Activated CD4-positive, alpha-beta T cell treated with anti-CD3 and anti-CD28 coated beads for 36 hours (primary cell): ENCODE results near the gene KDM4C. TPM values are rescaled to one million over a fixed set of nuclear protein-coding genes. Genes with fewer than 3 reads are reported as not detected.

Source experiments
- ATAC-seq: fragments of 200-7000 bp; cut with Tn5 transposase; one replicate; pipeline ENCODE4 v1.10.0; 2021; ENCODE audit warnings: mild to moderate bottlenecking, moderate library complexity
- CTCF ChIA-PET: fragments of 350-600 bp; sonication (Branson Sonifier 250); formaldehyde crosslinking; loops from one replicate; lab custom pipeline; 2021; ENCODE audit warnings: antibody characterized with exemption; lab: Charles Lee
- POLR2A ChIA-PET: fragments of 350-600 bp; sonication (Branson Sonifier 250); formaldehyde crosslinking; loops from one replicate; lab custom pipeline; 2021; ENCODE audit warnings: antibody characterized with exemption, inconsistent platforms; lab: Charles Lee
- DNase-seq: peaks from one replicate; pipeline ENCODE4 v3.0.0-alpha.2; 2020
- H3K27ac Mint-ChIP-seq: one replicate; pipeline ENCODE4 v1.8.0; 2021; ENCODE audit warnings: mixed read lengths
- H3K27me3 Mint-ChIP-seq: one replicate; pipeline ENCODE4 v1.8.0; 2021; ENCODE audit warnings: mixed read lengths
- H3K36me3 Mint-ChIP-seq: one replicate; pipeline ENCODE4 v1.8.0; 2021; ENCODE audit warnings: low read depth, mixed read lengths
- H3K4me1 Mint-ChIP-seq: one replicate; pipeline ENCODE4 v1.8.0; 2021; ENCODE audit warnings: mixed read lengths
- H3K4me3 Mint-ChIP-seq: one replicate; pipeline ENCODE4 v1.8.0; 2021; ENCODE audit warnings: mild to moderate bottlenecking, moderate library complexity, mixed read lengths
- H3K9me3 Mint-ChIP-seq: one replicate; pipeline ENCODE4 v1.8.0; 2021; ENCODE audit warnings: low read depth, mixed read lengths
- intact Hi-C, 2 experiments: fragments of 100-400 bp; cut with DNase I in 1 of 2; cut with micrococcal nuclease in 1 of 2; formaldehyde crosslinking; loops; one replicate each; pipeline versions ENCODE4 v1.14.2 to v1.15.1; 2022 to 2024; cut with DNase I, micrococcal nuclease
- total RNA-seq, 2 experiments: library from RNA; stranded (reverse); gene quantifications; one replicate each; pipeline ENCODE4 v1.2.3, GENCODE V29; 2021

The KDM4C gene
- total RNA-seq, 2 experiments from 2014 or later = 31.7 to 33.1 TPM

- ChIA-PET CTCF (interaction anchor here (0.8 to 0.9 kb wide), 2 partner anchors 9 to 48 kb away, joined by 3 read pairs; no protein-coding TSS in a partner anchor), POLR2A (no interaction called here)
- intact Hi-C loops = no loop called here
- H3K4me1 Mint-ChIP-seq = peaks cover 2% of the 10 kb centered on the region
- ATAC-seq (no peak), DNase-seq (no peak)
- no peak overlapping the region for H3K4me3 Mint-ChIP-seq
- no peaks in the 10 kb centered on the region for H3K27me3 Mint-ChIP-seq
- no peak overlapping the region for H3K27ac Mint-ChIP-seq
- H3K36me3 Mint-ChIP-seq = peaks cover 17% of the 10 kb centered on the region
- peaks cover 14% of the 10 kb centered on the region for H3K9me3 Mint-ChIP-seq
Measured at GRCh38 chr9:7192266-7192665, 434.5 kb downstream of the KDM4C start.

- Mint-ChIP-seq H3K36me3 (peaks cover 3% of the 10 kb centered on the region), H3K9me3 (peaks cover 6% of the 10 kb centered on the region), H3K27me3 (no peaks in the 10 kb centered on the region), H3K4me1 (peaks cover 2% of the 10 kb centered on the region), H3K4me3 (no peak overlapping the region), H3K27ac (no peak overlapping the region)
- DNase-seq = no peak
- ATAC-seq = no peak
- CTCF ChIA-PET = interaction anchor here (1.3 kb wide), 1 partner anchor 39 kb away, joined by 4 read pairs; no protein-coding TSS in a partner anchor
- intact Hi-C loops = no loop called here
- POLR2A ChIA-PET = no interaction called here
Measured at GRCh38 chr9:7195526-7195925, 437.8 kb downstream of the KDM4C start.

- no peaks in the 10 kb centered on the region for H3K27me3 Mint-ChIP-seq
Measured at GRCh38 chr9:7196467-7196866, 438.7 kb downstream of the KDM4C start.

GRCh38 chr9:7201196-7201595 is 443.4 kb downstream of the KDM4C start:
- CTCF ChIA-PET = interaction anchor here (0.8 kb wide), 1 partner anchor 9 kb away, joined by 3 read pairs; no protein-coding TSS in a partner anchor
- H3K27me3 Mint-ChIP-seq = no peaks in the 10 kb centered on the region
- intact Hi-C loops = no loop called here
- H3K36me3 Mint-ChIP-seq = no peaks in the 10 kb centered on the region
- DNase-seq (no peak), ATAC-seq (no peak)
- POLR2A ChIA-PET = no interaction called here
- H3K4me3 Mint-ChIP-seq = no peak overlapping the region
- H3K27ac Mint-ChIP-seq = no peak overlapping the region
- H3K4me1 Mint-ChIP-seq = peaks cover 2% of the 10 kb centered on the region
- no peaks in the 10 kb centered on the region for H3K9me3 Mint-ChIP-seq

More at GRCh38 chr9:7196467-7196866, 438.7 kb downstream of the KDM4C start:
- ChIA-PET POLR2A (no interaction called here), CTCF (no interaction called here)
- Mint-ChIP-seq H3K27ac (no peak overlapping the region), H3K4me1 (peaks cover 2% of the 10 kb centered on the region), H3K4me3 (no peak overlapping the region), H3K36me3 (no peaks in the 10 kb centered on the region), H3K9me3 (no peaks in the 10 kb centered on the region)
- intact Hi-C loops = no loop called here
- ATAC-seq (peak; percentile 36), DNase-seq (no peak)

- ATAC-seq (no peak), DNase-seq (no peak)
- Mint-ChIP-seq H3K27ac (no peak overlapping the region), H3K27me3 (no peaks in the 10 kb centered on the region), H3K9me3 (no peaks in the 10 kb centered on the region), H3K36me3 (no peaks in the 10 kb centered on the region), H3K4me1 (no peaks in the 10 kb centered on the region), H3K4me3 (no peak overlapping the region)
- CTCF ChIA-PET = no interaction called here
- intact Hi-C loops = no loop called here
- POLR2A ChIA-PET = no interaction called here
Measured at GRCh38 chr9:7205806-7206205, 448.0 kb downstream of the KDM4C start.

GRCh38 chr9:7206221-7206758 is 448.5 kb downstream of the KDM4C start:
- ChIA-PET POLR2A (no interaction called here), CTCF (no interaction called here)
- Mint-ChIP-seq H3K9me3 (no peaks in the 10 kb centered on the region), H3K27me3 (no peaks in the 10 kb centered on the region), H3K4me1 (no peaks in the 10 kb centered on the region), H3K27ac (no peak overlapping the region), H3K4me3 (no peak overlapping the region), H3K36me3 (no peaks in the 10 kb centered on the region)
- DNase-seq (no peak), ATAC-seq (no peak)
- intact Hi-C loops = no loop called here

GRCh38 chr9:7209016-7209715 is 451.4 kb downstream of the KDM4C start:
- CTCF ChIA-PET = interaction anchor here (0.7 kb wide), 2 partner anchors 13 to 1087 kb away, joined by 3 read pairs; no protein-coding TSS in a partner anchor
- H3K9me3 Mint-ChIP-seq = no peaks in the 10 kb centered on the region

GRCh38 chr9:7209990-7210389 is 452.2 kb downstream of the KDM4C start:
- CTCF ChIA-PET = interaction anchor here (0.7 kb wide), 1 partner anchor 13 kb away, joined by 3 read pairs; no protein-coding TSS in a partner anchor
- H3K27ac Mint-ChIP-seq = no peak overlapping the region
- POLR2A ChIA-PET = no interaction called here
- no peaks in the 10 kb centered on the region for H3K27me3 Mint-ChIP-seq
- no peaks in the 10 kb centered on the region for H3K36me3 Mint-ChIP-seq
- intact Hi-C loops = no loop called here
- H3K4me1 Mint-ChIP-seq = no peaks in the 10 kb centered on the region
- no peaks in the 10 kb centered on the region for H3K9me3 Mint-ChIP-seq
- H3K4me3 Mint-ChIP-seq = no peak overlapping the region
- DNase-seq (no peak), ATAC-seq (no peak)

More at GRCh38 chr9:7209016-7209715, 451.4 kb downstream of the KDM4C start:
- no peak for DNase-seq
- H3K27ac Mint-ChIP-seq = no peak overlapping the region
- no peaks in the 10 kb centered on the region for H3K27me3 Mint-ChIP-seq
- intact Hi-C loops = no loop called here
- POLR2A ChIA-PET = no interaction called here
- H3K4me3 Mint-ChIP-seq = no peak overlapping the region
- no peaks in the 10 kb centered on the region for H3K36me3 Mint-ChIP-seq
- no peak for ATAC-seq
- H3K4me1 Mint-ChIP-seq = no peaks in the 10 kb centered on the region

GRCh38 chr9:7210854-7211637 is 453.3 kb downstream of the KDM4C start:
- no peak for ATAC-seq
- H3K4me1 Mint-ChIP-seq = peaks cover 2% of the 10 kb centered on the region
- no peaks in the 10 kb centered on the region for H3K36me3 Mint-ChIP-seq
- POLR2A ChIA-PET = no interaction called here
- no peak for DNase-seq
- CTCF ChIA-PET = no interaction called here
- no peaks in the 10 kb centered on the region for H3K27me3 Mint-ChIP-seq
- no peak overlapping the region for H3K4me3 Mint-ChIP-seq
- intact Hi-C loops = no loop called here
- no peak overlapping the region for H3K27ac Mint-ChIP-seq
- H3K9me3 Mint-ChIP-seq = no peaks in the 10 kb centered on the region

- CTCF ChIA-PET = no interaction called here
- H3K27me3 Mint-ChIP-seq = no peaks in the 10 kb centered on the region
- no peak for ATAC-seq
- H3K36me3 Mint-ChIP-seq = no peaks in the 10 kb centered on the region
- no peak for DNase-seq
- intact Hi-C loops = no loop called here
- H3K27ac Mint-ChIP-seq = no peak overlapping the region
- POLR2A ChIA-PET = no interaction called here
- H3K4me1 Mint-ChIP-seq = peaks cover 7% of the 10 kb centered on the region
- no peak overlapping the region for H3K4me3 Mint-ChIP-seq
- no peaks in the 10 kb centered on the region for H3K9me3 Mint-ChIP-seq
Measured at GRCh38 chr9:7211657-7212056, 453.9 kb downstream of the KDM4C start.

GRCh38 chr9:7212101-7212500 is 454.3 kb downstream of the KDM4C start:
- no peaks in the 10 kb centered on the region for H3K27me3 Mint-ChIP-seq
- H3K36me3 Mint-ChIP-seq = no peaks in the 10 kb centered on the region
- peaks cover 7% of the 10 kb centered on the region for H3K4me1 Mint-ChIP-seq
- ATAC-seq = no peak
- POLR2A ChIA-PET = no interaction called here
- no peak overlapping the region for H3K4me3 Mint-ChIP-seq
- intact Hi-C loops = no loop called here
- H3K27ac Mint-ChIP-seq = no peak overlapping the region
- peaks cover under 1% of the 10 kb centered on the region for H3K9me3 Mint-ChIP-seq
- CTCF ChIA-PET = no interaction called here
- no peak for DNase-seq
